ENCODE data around the gene DFFA.
A peak's percentile ranks its signal among the peaks of the same experiment; 100 is the strongest.
"Not testable (repeated sequence)": the region's sequence is repeated elsewhere in the genome, so short reads cannot be mapped to it uniquely, and the experiment has no call there.

Gene DFFA

GRCh38 chr1:10457462-10457861 lies 14.9 kb downstream of the DFFA start:
- DNase-seq, result not testable (repeated sequence)

GRCh38 chr1:10456661-10457060 lies 15.7 kb downstream of the DFFA start:
- no peak for DNase-seq

GRCh38 chr1:10456048-10456447 lies 16.3 kb downstream of the DFFA start:
- no peak for DNase-seq

GRCh38 chr1:10451287-10451686 lies 21.0 kb downstream of the DFFA start:
- no peak for DNase-seq

GRCh38 chr1:10450836-10451235 lies 21.5 kb downstream of the DFFA start:
- no peak for DNase-seq

GRCh38 chr1:10450156-10450814 lies 22.0 kb downstream of the DFFA start:
- no peak for DNase-seq

- DNase-seq, result no peak
These were observed 22.6 kb downstream of the DFFA start, which contains the start of gene CORT for GRCh38 chr1:10449751-10450150. Gene CORT (plus strand): TSS chr1:10450031. CDS start chr1:10450224, 193 bp downstream.

- no peak for DNase-seq
These were observed 25.4 kb downstream of the DFFA start for GRCh38 chr1:10446790-10447422.

- no peak for DNase-seq
These were observed 27.4 kb downstream of the DFFA start for GRCh38 chr1:10444795-10445397.

GRCh38 chr1:10444248-10444647 lies 28.1 kb downstream of the DFFA start:
- no peak for DNase-seq

GRCh38 chr1:10440794-10441193 lies 31.5 kb downstream of the DFFA start:
- DNase-seq, result no peak

GRCh38 chr1:10440305-10440704 lies 32.0 kb downstream of the DFFA start:
- DNase-seq, result no peak

- DNase-seq, result no peak
These were observed 33.6 kb downstream of the DFFA start for GRCh38 chr1:10438677-10439163.

GRCh38 chr1:10437052-10437451 lies 35.3 kb downstream of the DFFA start:
- no peak for DNase-seq

GRCh38 chr1:10434590-10434989 lies 37.7 kb downstream of the DFFA start:
- no peak for DNase-seq

GRCh38 chr1:10433790-10434189 lies 38.5 kb downstream of the DFFA start:
- DNase-seq, result no peak

GRCh38 chr1:10432910-10433700 lies 39.2 kb downstream of the DFFA start:
- no peak for DNase-seq

- DNase-seq, result peak; percentile 67
These were observed 41.1 kb downstream of the DFFA start for GRCh38 chr1:10431070-10431730.

- DNase-seq, result peak; percentile 90
These were observed 41.9 kb downstream of the DFFA start, which contains the start of gene CENPS for GRCh38 chr1:10430216-10431069. Gene CENPS (plus strand): TSS chr1:10430433. CDS start chr1:10430518, 85 bp downstream.

GRCh38 chr1:10429868-10430215 lies 42.5 kb downstream of the DFFA start:
- DNase-seq, result no peak

GRCh38 chr1:10428984-10429383 lies 43.3 kb downstream of the DFFA start:
- no peak for DNase-seq

- not testable (repeated sequence) for DNase-seq
These were observed 45.8 kb downstream of the DFFA start for GRCh38 chr1:10426535-10426848.
